Activated T-helper 1 cell treated with Interleukin-2 at 50 U/mL for 16 hours (primary cell): Measurements from ENCODE around the gene PADI2.

Source experiments
- DNase-seq: peaks from one replicate; pipeline ENCODE4 v3.0.0-alpha.2; 2020; ENCODE audit warnings: low read depth

Gene PADI2

GRCh38 chr1:17112496-17113236 is 6.6 kb downstream of the PADI2 start:
- no peak for DNase-seq

DNA sequence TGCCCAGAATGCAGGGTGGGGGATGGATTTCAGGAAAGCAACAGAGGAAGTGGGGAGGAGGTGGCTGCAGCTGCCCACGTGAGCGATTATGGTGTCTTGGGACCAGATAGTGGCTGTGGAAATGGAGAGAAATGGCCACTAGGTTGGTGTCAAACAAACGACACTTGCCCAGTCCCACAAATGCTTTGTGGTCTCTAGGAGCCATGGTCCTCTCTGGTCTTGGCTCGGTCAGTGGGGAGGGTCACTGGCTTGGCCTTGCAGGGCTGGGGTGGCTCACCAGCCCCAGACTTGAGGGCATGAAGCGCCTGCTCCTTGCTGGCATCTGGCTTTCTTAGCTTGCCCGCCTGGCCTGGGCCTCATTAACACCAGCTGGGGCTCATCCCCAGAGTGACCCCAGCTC is 7.2 kb downstream of the PADI2 start:
- DNase-seq = no peak

DNA sequence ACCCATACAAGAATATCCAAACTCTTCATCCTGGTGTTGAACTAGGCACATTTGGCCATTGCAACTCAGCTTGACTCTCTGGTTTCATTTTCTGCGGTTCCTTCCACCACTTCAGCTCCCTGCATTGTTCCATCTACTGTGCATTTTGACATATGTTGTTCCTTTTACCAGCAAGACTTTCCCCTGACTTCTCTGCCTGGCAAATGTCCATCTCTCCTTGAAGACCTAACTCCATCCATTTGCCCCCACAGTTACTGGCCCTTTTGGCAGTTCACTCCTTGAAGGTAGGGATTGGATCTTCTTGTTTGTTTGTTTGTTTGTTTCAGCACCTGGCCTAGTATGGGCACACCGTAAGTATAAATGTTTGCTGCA is 8.7 kb downstream of the PADI2 start:
- DNase-seq = no peak

DNA sequence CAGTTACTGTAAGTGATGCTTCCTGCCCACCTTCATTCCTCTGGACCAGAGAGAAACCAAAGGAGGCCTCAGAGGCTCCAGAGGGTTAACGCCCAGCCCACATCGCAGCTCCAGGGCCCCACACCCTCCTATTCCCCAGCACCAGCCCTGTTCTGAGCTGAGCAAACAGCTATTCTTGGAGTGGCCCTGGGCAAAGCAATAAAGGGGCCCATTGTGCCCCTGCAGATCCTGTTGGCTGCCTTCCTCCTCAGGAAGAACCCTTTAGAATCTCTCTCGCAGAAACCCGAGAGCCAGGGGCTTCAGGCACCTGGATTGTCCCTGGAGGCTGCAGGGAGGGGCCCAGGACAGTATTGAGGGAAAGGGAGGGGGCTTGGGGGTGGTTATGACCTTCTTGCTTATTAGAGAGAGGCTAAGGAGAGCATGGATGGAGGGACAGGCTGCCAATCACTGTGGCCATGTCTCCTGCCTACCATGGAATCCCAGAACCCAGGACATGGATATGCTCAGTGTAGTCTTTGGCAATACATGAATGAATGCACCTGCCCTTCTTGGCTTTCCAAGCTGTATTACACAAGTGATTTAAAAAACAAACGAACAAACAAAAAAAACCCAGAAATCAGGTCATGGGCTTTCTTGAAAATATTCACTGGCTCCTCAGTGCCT is 9.2 kb downstream of the PADI2 start:
- DNase-seq = no peak

DNA sequence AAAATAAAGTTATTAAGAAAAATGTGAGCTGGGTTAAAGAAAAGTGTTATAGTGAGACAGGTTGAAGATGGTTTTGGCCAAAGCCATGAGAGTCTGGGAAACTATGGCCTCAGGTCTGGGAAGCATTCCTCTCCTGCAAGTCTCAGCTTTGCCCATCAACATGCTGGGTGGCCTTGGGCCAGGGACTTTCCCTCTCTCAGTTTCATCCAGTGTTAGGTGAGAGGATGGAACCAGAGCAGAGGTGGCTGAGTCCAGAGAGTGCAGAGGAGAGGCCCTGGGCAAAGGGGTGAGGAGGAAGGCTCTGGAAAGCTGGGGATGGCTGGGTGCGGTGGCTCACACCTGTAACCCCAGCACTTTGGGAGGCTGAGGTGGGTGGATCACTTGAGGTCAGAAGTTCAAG is 10.5 kb downstream of the PADI2 start:
- no peak for DNase-seq

DNA sequence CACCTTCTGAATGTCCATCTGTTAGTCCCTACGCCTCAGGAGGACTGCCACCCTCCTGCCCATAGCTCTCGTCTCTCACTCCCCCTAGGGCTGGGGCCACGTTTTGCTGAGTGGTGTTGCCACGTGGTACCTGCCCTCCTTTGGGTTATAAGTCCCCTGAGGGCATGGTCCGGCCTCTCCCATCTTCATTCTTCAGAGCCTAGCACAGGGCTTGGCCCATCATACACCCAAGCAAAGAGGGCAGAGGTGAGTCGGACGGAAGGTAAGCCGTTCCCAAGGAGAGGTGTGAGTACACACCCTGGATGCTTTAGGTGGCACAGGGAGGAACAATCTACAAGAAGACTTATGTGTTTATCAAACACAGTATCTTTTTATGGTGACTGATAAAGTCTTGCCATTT is 10.9 kb downstream of the PADI2 start:
- no peak for DNase-seq

DNA sequence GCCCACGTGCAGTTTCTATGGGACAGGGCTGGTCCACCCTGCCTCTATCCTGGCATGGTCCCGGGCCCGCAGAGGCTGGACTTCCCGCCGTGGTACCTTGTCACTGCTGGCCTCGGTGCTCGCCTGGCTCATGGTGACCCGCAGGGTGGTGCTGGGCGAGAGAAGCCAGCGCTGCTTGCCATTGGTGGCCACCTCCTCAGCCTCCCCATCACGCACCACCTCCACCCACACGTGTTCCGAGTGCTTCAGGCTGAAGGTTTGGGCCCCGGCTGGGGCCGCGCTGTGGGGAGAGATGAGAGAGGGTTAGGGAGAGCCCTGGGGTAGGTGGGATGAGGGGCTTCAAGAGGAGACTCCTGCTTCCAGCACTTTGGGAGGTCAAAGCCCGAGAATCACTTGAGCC is 14.5 kb downstream of the PADI2 start:
- DNase-seq = no peak

DNA sequence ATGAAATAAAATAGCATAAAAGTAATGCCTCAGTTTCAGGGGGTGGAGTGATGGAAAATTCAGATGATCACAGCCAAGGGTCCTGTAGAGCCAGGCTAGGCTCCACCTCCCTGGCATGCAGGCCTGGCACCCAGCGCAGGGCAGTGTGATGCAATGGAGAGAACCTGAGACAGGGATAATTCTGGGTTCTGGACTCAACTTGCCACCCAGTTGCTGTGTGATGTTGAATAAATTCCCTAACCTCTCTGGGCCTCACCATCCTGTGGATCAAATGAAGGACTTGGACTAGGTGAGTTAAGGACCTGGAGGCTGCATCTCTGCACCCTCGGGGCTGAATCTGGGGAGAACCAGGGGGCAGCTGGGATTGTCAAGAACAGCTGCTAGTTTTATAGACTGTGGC is 17.0 kb downstream of the PADI2 start:
- DNase-seq = no peak

- no peak for DNase-seq
Measured at GRCh38 chr1:17101261-17101660, 18.0 kb downstream of the PADI2 start.

GRCh38 chr1:17099616-17100340 is 19.5 kb downstream of the PADI2 start:
- DNase-seq = no peak

DNA sequence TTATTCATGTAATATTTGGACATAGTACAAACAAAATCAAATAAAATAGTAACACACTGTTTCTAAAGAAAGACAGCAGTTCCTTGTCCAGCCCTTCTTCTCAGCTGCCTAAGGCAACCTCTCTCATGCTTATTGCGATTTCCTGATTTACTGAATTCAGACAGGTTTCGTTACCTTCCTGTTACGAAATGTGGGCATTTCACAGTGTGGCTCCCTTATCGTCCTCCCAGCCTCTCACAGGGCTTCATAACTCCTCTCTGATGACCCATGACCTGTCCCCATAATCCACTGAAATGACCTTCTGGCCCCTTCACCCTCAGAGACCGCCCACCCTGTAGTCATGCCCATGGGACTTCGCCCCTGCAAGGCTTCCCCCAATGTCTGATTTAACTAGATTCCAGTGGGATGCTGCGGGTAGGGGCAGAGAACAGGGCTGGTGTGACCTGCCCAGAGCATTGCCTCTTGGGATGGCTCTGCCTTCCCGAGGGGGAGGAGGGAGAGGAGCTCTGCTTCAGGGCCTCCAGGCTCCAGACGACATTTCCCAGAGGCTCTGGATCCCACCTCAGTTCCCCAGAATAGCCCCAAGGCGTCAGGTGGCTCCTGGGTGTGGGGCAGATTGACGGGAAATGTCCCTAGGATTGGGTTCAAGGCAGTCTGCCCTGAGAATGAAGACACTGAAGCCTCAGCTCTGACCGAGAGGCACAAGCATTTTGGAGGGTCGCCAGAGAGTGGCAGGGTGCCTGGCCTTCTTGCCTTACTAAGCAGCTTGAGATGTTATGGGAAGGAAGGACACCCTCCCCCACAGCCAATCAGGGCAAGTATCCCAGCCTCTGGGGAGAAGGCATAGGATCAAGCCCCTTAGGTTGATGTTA is 20.6 kb downstream of the PADI2 start:
- DNase-seq = no peak

DNA sequence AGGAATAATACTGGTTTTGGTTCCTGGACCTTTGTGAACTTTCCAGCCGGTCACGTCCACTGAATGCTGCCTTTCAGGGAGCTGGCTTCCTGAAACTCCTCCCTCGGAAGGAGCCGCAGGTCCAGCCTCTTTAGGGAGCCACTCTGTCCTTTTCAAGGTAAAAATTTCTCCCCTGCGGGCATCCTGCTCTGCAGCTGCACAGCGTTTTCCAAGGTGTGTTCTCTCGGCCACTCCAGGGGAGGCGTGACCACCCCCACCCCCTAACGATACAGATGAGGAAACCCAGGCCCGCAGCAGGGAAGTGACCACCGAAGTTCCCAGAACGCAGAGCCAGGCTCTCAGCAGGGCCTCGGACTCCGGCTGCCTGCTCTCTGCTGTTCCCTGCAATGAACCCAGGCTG is 21.5 kb downstream of the PADI2 start:
- DNase-seq = no peak

DNA sequence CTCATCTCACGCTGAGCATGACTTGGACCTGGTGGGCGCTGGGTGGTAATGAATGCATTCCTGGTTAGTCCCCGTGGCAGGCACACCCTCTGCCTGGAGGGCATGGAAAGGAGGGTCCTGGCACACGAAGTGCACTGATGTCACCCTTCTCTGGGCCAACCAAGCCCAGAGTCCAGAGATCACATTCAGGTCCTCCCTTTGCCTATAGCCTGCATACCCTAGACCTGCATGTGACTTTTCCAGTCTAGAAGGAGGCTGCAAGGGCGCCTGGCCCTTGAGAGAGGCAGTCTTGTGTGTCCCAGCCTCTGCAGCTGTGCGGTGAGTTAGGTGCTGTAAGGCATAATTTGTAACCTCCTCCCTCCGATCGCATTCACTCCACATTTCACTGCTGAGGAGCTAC is 22.1 kb downstream of the PADI2 start:
- DNase-seq = no peak

DNA sequence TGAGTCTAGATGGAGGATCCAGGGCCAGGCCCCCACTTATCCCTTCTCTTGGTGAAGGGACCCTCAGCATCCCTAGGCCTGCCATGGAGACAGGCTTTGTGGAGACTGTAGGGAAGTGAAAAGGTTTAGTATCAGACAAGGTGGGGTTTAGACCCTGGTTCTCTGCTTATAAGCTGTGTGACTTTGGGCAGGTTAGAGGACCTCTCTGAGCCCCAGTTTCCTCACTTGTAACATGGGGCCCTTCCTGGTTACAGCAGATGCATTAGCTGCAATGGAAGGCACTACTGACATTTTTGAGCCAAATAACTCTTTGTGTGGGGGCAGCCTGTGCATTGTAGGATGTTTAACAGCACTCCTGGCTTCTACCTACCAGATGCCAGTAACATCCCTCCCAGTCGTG is 22.7 kb downstream of the PADI2 start:
- DNase-seq = no peak

- no peak for DNase-seq
Measured at GRCh38 chr1:17095141-17095540, 24.1 kb downstream of the PADI2 start.

DNA sequence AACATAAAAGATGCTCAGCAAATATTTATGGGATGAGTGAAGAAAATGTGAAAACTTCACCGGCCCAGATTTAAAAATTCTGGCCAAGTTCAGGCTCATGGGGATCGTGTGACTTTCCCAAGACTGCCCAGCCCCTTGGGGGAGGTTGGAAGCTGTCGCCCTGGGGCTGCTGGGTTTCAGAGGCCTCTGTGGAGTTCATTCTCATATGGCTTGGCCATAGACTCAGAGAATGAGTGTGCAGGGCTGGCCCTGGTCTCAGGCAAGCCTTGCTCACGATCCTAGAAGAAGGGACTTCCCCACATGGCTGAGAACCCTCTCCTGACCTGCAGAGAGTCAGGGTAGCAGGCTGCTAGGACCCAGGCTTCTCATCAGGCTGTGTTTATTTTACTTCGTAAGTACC is 24.6 kb downstream of the PADI2 start:
- no peak for DNase-seq

DNA sequence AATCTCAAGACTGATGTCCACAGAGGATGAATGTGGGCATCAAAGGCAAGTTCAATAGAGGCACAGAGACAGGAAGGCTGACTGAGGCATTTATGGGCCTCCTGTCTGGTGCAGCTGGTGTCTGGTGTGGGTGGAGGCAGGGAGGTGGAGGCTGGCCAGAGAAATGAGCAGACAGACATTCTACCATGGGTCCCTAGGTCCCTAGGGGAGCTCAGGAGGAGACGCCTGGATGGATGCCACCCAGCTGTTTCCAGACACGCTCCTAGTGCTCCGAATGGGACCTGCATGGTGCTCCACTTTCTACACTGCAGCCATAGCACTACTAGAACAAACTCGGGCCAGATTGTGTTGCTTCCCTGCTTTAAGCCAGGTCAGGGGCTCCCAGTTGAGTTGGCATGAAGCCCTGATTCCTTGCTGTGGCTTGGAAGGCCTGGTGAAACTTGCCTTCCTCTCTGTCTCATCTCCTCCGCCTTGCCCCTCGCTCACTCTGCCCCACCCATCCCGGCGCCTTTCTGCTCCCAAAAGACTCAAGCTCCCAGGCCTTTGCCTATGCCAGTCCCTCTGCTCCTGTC is 25.3 kb downstream of the PADI2 start:
- no peak for DNase-seq

GRCh38 chr1:17091252-17091651 is 28.0 kb downstream of the PADI2 start:
- DNase-seq = no peak

DNA sequence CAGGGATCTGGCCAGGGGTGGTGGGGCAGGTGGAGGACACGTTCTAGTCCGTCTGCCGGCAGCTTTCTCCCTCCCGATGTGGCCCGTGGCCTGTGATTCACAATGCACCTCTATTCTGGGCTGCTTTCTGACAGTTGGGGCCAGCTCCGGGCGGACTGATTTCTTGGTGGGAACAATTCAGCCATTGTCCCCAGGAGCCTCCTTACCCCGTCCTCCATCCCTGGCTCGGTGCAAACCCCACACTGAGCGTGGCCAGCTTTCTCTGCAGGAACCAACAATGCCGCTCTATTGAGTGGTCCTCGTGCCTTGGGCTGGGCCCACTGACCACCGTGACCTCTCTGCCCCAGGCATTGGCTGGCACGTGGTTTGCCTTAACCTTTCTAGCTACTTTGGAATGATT is 29.7 kb downstream of the PADI2 start:
- no peak for DNase-seq

DNA sequence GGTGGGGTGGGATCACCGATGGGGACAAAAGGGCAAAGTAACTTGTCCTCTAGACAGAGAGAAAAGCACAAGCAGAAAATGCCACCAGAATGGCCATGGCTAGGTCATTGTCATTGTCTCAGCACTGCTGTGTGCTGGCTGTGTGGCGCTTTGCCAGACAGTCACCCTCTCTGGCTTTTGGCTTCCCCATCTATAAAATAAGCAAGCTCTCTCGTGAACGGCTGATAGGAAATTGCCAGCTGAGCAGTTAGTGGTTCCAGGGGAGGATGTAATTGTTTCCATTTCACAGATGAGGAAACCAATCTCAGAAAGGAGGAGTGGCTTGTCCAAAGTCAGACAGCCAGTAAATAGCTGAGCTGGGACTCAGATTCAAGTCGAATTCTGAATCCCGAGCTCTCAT is 32.5 kb downstream of the PADI2 start:
- no peak for DNase-seq

- DNase-seq = no peak
Measured at GRCh38 chr1:17084787-17085186, 34.5 kb downstream of the PADI2 start.

DNA sequence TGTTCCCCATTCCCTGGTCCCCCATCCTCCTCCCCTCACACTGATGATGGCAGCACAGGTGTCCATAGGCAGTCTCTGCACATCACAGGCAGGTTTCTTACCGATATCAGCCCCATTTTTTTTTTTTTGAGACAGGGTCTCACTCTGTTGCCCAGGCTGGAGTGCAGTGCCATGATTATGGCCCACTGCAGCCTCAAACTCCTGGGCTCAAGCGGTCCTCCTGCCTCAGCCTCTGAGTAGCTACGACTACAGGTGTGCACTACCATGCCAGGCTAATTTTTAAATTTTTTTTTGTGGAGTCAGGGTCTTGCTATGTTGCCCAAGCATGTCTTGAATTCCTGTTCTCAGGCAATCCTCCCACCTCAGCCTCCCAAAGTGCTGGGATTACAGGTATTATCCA is 36.5 kb downstream of the PADI2 start:
- DNase-seq = no peak
